SK-N-SH (cell line): ENCODE measurements around the gene MINDY1.

Source experiments
- EP300 ChIP-seq, 2 experiments: IDR thresholded peaks; 2 replicates each; pipeline versions ENCODE4 v1.4.0 to v1.6.1; 2012; ENCODE audit warnings: borderline replicate concordance in 1 of 2, low read depth in 1 of 2, low read length in 1 of 2
- EZH2phosphoT487 ChIP-seq: fragments of 200-600 bp; sonication (generic); IDR thresholded peaks from 2 replicates; pipeline ENCODE4 v1.6.1; 2017; ENCODE audit warnings: low read depth, mixed run types, mild to moderate bottlenecking, antibody characterized with exemption, moderate library complexity, borderline replicate concordance
- FOXJ3 ChIP-seq: sonication (generic); formaldehyde crosslinking; IDR thresholded peaks from 2 replicates; pipeline ENCODE4 v1.5.1; 2020; ENCODE audit warnings: mild to moderate bottlenecking, missing genetic modification reagents
- JUND ChIP-seq: IDR thresholded peaks from 2 replicates; pipeline ENCODE4 v1.4.0; 2012
- MXI1 ChIP-seq: IDR thresholded peaks from 2 replicates; pipeline ENCODE4 v1.6.1; 2012; ENCODE audit warnings: mild to moderate bottlenecking, low read depth, low read length, improper control_type of control experiment
- POLR2AphosphoS5 ChIP-seq: IDR thresholded peaks from 2 replicates; pipeline ENCODE4 v1.6.1; 2012; ENCODE audit warnings: low read depth, low read length
- RCOR1 ChIP-seq: fragments of 150-350 bp; IDR thresholded peaks from 2 replicates; pipeline ENCODE4 v1.6.1; 2017; ENCODE audit warnings: antibody characterized with exemption, low read length
- TAF1 ChIP-seq: IDR thresholded peaks from 2 replicates; pipeline ENCODE4 v1.6.1; 2012; ENCODE audit warnings: low read depth, mild to moderate bottlenecking, low read length, moderate library complexity, borderline replicate concordance
- TF ChIP-seq, protein P1 (sequence below): fragments of 200-600 bp; sonication (generic); IDR thresholded peaks from 2 replicates; pipeline ENCODE4 v1.6.1; 2017; ENCODE audit warnings: antibody characterized with exemption, mild to moderate bottlenecking, moderate library complexity
- TF ChIP-seq, protein P2 (sequence below): IDR thresholded peaks from 2 replicates; pipeline ENCODE4 v1.4.0; 2012; ENCODE audit warnings: low read depth

- TF ChIP-seq EP300 (IDR thresholded peaks at IDR 0.05; ENCODE audit: borderline replicate concordance in 1 of 2, low read depth in 1 of 2, low read length in 1 of 2) = no peak
- TF ChIP-seq FOXJ3 (CRISPR knock-in tag) = no peak
- TF ChIP-seq, protein P1, sequence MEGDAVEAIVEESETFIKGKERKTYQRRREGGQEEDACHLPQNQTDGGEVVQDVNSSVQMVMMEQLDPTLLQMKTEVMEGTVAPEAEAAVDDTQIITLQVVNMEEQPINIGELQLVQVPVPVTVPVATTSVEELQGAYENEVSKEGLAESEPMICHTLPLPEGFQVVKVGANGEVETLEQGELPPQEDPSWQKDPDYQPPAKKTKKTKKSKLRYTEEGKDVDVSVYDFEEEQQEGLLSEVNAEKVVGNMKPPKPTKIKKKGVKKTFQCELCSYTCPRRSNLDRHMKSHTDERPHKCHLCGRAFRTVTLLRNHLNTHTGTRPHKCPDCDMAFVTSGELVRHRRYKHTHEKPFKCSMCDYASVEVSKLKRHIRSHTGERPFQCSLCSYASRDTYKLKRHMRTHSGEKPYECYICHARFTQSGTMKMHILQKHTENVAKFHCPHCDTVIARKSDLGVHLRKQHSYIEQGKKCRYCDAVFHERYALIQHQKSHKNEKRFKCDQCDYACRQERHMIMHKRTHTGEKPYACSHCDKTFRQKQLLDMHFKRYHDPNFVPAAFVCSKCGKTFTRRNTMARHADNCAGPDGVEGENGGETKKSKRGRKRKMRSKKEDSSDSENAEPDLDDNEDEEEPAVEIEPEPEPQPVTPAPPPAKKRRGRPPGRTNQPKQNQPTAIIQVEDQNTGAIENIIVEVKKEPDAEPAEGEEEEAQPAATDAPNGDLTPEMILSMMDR = no peak
- TF ChIP-seq, protein P2, sequence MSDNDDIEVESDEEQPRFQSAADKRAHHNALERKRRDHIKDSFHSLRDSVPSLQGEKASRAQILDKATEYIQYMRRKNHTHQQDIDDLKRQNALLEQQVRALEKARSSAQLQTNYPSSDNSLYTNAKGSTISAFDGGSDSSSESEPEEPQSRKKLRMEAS = no peak
- no peak for TF ChIP-seq RCOR1
- TF ChIP-seq TAF1 = no peak
- TF ChIP-seq EZH2phosphoT487 = no peak
- no peak for TF ChIP-seq JUND
- TF ChIP-seq MXI1 = no peak
- no peak for TF ChIP-seq POLR2AphosphoS5
These were observed 36.5 kb upstream of the MINDY1 start for GRCh38 chr1:151043163-151043562.
